VCaP (cell line): ENCODE data around the gene CHD2.

ENCODE experiments used
- H3K27ac ChIP-seq: fragments of 450-650 bp; 2 replicates; pipeline ENCODE4 v1.5.1; 2017
- TF ChIP-seq, protein P1 (sequence below): fragments of 450-650 bp; conservative IDR thresholded peaks from 2 replicates; pipeline ENCODE4 v1.5.1; 2017; ENCODE audit warnings: mild to moderate bottlenecking, moderate library complexity

CHD2 gene

DNA sequence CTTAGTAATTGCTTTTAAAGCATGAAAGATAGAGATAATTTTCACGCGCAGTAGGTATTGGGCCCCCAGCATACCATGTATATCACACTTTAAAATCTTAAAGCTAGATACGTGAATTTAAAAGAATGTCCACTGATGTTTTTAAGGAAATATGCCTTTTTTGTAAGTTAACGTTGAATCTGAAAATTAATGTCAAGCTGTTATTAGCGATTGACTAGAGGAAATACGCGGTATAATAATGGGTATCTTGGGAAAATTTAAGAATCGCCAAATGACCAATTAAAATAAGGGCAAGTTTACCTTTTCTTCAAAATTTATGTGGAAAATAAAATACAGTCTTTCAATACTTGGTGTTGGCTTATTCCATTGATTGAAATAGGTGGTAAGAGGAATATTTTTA, 13.3 kb upstream of the CHD2 start:
- H3K27ac ChIP-seq: peak overlapping the region; percentile 100
- TF ChIP-seq, protein P1, sequence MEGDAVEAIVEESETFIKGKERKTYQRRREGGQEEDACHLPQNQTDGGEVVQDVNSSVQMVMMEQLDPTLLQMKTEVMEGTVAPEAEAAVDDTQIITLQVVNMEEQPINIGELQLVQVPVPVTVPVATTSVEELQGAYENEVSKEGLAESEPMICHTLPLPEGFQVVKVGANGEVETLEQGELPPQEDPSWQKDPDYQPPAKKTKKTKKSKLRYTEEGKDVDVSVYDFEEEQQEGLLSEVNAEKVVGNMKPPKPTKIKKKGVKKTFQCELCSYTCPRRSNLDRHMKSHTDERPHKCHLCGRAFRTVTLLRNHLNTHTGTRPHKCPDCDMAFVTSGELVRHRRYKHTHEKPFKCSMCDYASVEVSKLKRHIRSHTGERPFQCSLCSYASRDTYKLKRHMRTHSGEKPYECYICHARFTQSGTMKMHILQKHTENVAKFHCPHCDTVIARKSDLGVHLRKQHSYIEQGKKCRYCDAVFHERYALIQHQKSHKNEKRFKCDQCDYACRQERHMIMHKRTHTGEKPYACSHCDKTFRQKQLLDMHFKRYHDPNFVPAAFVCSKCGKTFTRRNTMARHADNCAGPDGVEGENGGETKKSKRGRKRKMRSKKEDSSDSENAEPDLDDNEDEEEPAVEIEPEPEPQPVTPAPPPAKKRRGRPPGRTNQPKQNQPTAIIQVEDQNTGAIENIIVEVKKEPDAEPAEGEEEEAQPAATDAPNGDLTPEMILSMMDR: no peak

DNA sequence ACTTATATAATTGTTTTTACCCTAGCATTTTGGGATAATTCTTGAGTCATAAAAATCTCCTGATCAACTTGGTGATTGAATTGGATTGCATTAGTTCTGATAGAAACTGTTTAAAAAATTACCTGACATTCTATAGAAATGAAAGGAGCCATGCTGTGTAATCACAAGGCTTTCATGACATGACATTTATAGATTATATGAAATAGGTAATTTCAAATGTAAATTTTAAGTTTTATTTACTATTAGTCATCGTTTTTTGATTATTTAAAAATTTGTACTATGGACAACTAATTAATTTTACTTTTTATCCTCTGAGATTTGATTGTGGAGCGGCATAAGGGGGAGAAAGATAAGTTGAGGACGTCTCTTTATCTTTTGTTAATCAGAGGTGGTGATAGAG, 12.3 kb upstream of the CHD2 start:
- H3K27ac ChIP-seq: peak overlapping the region; percentile 100
- TF ChIP-seq, protein P1: no peak

DNA sequence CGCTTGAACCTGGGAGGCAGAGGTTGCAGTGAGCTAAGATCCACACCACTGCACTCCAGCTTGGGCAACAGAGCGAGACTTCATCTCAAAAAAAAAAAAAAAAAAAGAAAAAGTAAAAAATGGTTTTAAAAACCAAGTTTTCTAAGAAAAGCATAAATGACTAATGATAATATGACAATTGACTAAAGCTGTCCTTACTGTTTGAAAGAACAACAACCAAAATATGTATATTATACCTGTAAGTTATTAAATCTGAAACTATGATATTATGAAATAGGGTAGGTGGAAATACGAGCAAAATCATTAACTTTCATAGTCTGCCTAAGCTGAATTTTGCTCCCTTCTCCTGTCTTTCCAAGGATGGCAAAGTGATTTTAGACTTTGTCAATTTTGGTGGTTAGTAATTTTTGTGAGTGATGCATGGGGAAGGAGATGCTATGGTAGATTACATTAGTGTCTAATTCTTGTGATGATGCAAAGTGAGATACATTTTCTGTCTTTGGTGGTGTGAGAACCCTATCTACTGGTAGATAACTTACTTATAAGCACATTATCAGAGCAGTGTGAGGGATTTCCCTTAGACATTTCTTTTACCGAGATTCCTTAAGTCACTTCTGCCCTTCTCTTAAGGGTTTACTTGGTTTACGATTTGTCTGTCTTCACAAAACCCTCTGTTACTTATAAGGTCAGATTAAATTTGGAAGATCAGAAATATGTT, 10.6 kb upstream of the CHD2 start:
- peak overlapping the region; percentile 100 for H3K27ac ChIP-seq
- TF ChIP-seq, protein P1: no peak

DNA sequence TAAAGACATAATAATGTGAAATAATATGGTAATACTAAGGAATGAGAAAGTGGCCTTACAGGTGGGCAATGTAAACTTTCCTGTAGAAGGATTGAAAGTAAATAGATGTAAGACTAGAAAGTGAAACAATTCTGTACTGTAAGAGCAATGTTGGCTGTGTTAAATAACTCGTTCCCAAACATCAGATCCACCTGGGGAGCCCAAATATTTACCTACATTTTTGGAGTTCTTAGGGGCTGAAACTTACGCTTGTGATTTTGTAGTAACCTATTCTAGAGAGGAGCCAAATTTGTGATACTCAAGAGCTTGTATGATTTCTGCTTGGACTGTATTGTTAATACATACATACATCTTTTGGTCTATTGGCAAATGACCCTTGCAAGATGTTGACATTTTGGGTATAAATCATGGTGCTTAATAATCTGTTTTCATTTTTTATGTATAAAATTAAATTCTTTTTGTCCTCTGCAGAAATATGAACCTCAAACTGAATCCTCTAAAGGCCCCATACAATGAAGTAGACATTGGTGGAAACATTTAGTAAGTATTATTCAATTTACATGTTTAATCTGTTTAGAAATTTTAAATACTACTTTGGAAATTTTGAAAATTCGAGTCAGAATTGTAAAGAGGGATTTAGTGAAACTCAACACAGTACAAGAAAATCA, 8.5 kb upstream of the CHD2 start:
- TF ChIP-seq, protein P1: no peak
- peak overlapping the region; percentile 100; the same call in 1 of the 2 replicates for H3K27ac ChIP-seq

DNA sequence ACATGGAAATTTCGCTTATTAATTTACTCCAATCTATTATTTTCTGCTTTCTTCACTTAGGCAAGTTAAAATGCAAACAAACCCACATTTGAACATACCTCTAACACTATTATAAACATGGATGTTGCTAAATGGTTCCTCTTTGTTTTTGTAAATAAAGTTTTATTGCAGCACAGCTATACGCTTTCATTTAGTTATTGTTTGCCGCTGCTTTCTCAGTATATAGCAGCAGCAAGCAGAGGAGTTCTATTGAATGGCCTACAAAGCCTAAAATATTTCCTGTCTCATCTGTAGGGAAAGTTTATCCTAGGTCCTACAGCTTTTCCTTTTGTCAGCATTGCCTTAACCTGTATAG, 7.9 kb upstream of the CHD2 start:
- H3K27ac ChIP-seq: peak overlapping the region; percentile 100; the same call in 1 of the 2 replicates
- TF ChIP-seq, protein P1: no peak

DNA sequence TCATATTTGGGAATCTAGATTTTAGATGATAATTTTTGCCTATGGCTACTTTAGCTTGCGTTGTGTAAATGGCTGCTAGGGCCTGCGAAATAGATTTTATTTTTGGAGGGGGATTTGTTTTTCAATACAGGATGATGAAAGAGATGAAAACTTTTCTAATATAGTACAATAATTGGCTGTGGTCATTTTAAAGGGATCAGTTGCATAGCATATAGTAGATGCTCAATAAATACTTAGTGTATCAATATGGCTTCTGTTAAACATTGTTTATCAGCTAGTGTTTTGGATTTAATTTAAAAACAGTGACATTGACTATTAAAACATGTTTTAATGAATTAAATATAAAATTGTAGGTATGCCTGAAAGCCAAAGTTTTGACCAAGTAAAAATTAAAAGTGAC, 6.9 kb upstream of the CHD2 start:
- no peak overlapping the region; the same call in 1 of the 2 replicates for H3K27ac ChIP-seq
- TF ChIP-seq, protein P1: no peak

DNA sequence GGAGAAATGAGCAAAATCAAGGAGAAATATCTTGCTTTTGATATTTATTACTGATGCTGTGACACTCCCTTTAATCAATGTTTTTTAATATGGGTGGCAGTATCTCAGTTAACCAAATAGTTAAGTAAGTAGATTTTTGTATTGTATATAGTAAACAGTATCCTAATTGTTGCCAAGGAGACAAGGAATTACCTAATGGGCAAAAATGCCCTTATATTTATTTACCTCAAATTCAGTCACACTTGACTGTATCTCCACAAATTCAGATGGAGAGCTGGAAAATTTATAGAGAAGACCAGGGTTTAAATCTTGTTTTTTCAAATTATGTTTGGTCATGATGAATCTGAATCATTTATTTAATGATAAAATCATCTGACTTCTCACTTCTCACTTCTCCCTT, 3.6 kb upstream of the CHD2 start:
- no peak overlapping the region; the same call in 1 of the 2 replicates for H3K27ac ChIP-seq
- TF ChIP-seq, protein P1: no peak
